H1 (cell line): ENCODE data around the gene HFE. TPM values are rescaled to one million over a fixed set of nuclear protein-coding genes. Genes with fewer than 3 reads are reported as not detected.
A peak's percentile ranks its signal among the peaks of the same experiment; 100 is the strongest.

ENCODE experiments used
- CTCF ChIA-PET: fragments of 300-600 bp; sonication (Branson Sonifier 250); formaldehyde crosslinking; loops from one replicate; lab custom pipeline; 2021; ENCODE audit not compliant: partially characterized antibody; lab: Charles Lee
- POLR2A ChIA-PET: fragments of 300-600 bp; sonication (Branson Sonifier 250); formaldehyde crosslinking; loops from one replicate; lab custom pipeline; 2021; ENCODE audit warnings: inconsistent platforms; ENCODE audit not compliant: partially characterized antibody; lab: Charles Lee
- DNase-seq, 2 experiments: peaks; one replicate each; pipeline versions ENCODE4 v3.0.0 to v3.0.0-alpha.2; 2010 to 2022; ENCODE audit warnings: low spot score in 2 of 2, low read depth in 1 of 2, mixed read lengths in 1 of 2
- FAIRE-seq: peaks from 2 replicates; lab custom pipeline; 2011; peaks lifted over from hg19 to GRCh38; lab: Jason Lieb, UNC
- H2AFZ ChIP-seq: 2 replicates; pipeline ENCODE4 v1.8.1; 2012; ENCODE audit warnings: low read length, inconsistent platforms
- H2AK5ac ChIP-seq: 2 replicates; pipeline ENCODE4 v1.6.1; 2013; ENCODE audit warnings: low read depth, low read length
- H2BK120ac ChIP-seq: replicated peaks from 2 replicates; pipeline ENCODE3; 2013; ENCODE audit warnings: low read depth, low read length, inconsistent platforms
- H2BK12ac ChIP-seq: 2 replicates; pipeline ENCODE4 v1.6.1; 2013; ENCODE audit warnings: low read depth, low read length
- H2BK15ac ChIP-seq: 2 replicates; pipeline ENCODE4 v1.6.1; 2013; ENCODE audit warnings: low read length
- H2BK20ac ChIP-seq: 2 replicates; pipeline ENCODE4 v1.6.1; 2013; ENCODE audit warnings: low read length
- H2BK5ac ChIP-seq: 2 replicates; pipeline ENCODE4 v1.6.1; 2013; ENCODE audit warnings: low read depth, low read length
- H3K14ac ChIP-seq: 2 replicates; pipeline ENCODE4 v1.6.1; 2013; ENCODE audit warnings: inconsistent platforms; ENCODE audit not compliant: insufficient read length
- H3K18ac ChIP-seq: 2 replicates; pipeline ENCODE4 v1.6.1; 2013; ENCODE audit warnings: low read length; ENCODE audit errors: extremely low read depth
- H3K23ac ChIP-seq: 2 replicates; pipeline ENCODE4 v1.6.1; 2013; ENCODE audit warnings: inconsistent platforms; ENCODE audit not compliant: insufficient read length
- H3K23me2 ChIP-seq: 2 replicates; pipeline ENCODE4 v1.6.1; 2013; ENCODE audit warnings: low read depth, low read length
- H3K27ac ChIP-seq: 2 replicates; pipeline ENCODE4 v1.6.1; 2011; ENCODE audit warnings: low read depth, low read length, inconsistent platforms
- H3K27me3 ChIP-seq, 4 experiments: replicated peaks in 1 of 4; 1 replicate in 1 of 4; 2 replicates in 3 of 4; pipeline versions ENCODE4 v1.6.1 to v1.8.1; 2011 to 2013; ENCODE audit warnings: low read length in 3 of 4, mild to moderate bottlenecking in 3 of 4, inconsistent platforms in 2 of 4, mixed read lengths in 2 of 4, moderate library complexity in 1 of 4; ENCODE audit not compliant: control insufficient read depth in 3 of 4, insufficient read depth in 3 of 4; ENCODE audit errors: extremely low read depth in 1 of 4
- H3K36me3 ChIP-seq, 4 experiments: 2 replicates each; pipeline versions ENCODE4 v1.6.1 to v1.8.1; 2011 to 2013; ENCODE audit warnings: mild to moderate bottlenecking in 4 of 4, low read length in 3 of 4, moderate library complexity in 2 of 4, control low read depth in 1 of 4, inconsistent platforms in 1 of 4; ENCODE audit not compliant: insufficient read depth in 4 of 4, control insufficient read depth in 2 of 4
- H3K4ac ChIP-seq: replicated peaks from 2 replicates; pipeline ENCODE3; 2013; ENCODE audit warnings: low read length, low read depth, mixed read lengths, inconsistent platforms; ENCODE audit not compliant: insufficient read length
- H3K4me1 ChIP-seq, 4 experiments: replicated peaks in 1 of 4; 1 replicate in 1 of 4; 2 replicates in 3 of 4; pipeline versions ENCODE4 v1.6.1 to v1.8.1; 2011 to 2013; ENCODE audit warnings: low read length in 3 of 4, inconsistent platforms in 2 of 4, mixed read lengths in 1 of 4; ENCODE audit not compliant: insufficient read depth in 4 of 4, control insufficient read depth in 3 of 4
- H3K4me2 ChIP-seq, 2 experiments: 2 replicates each; pipeline versions ENCODE4 v1.6.1 to v1.8.1; 2011 to 2013; ENCODE audit warnings: low read depth in 2 of 2, low read length in 2 of 2, control low read depth in 1 of 2, inconsistent platforms in 1 of 2, mild to moderate bottlenecking in 1 of 2; ENCODE audit not compliant: insufficient read depth in 1 of 2
- H3K4me3 ChIP-seq, 4 experiments: fragments of 200-600, 300-600 bp in 1 of 4; sonication (generic), shearing (Covaris generic), sonication (Bioruptor Twin) in 1 of 4; 2 replicates each; pipeline versions ENCODE4 v1.5.1 to v1.8.1; 2011 to 2016; ENCODE audit warnings: low read length in 4 of 4, low read depth in 3 of 4, control low read depth in 2 of 4, inconsistent platforms in 2 of 4, mild to moderate bottlenecking in 2 of 4, mixed read lengths in 1 of 4, moderate library complexity in 1 of 4; ENCODE audit not compliant: insufficient read depth in 2 of 4; ENCODE audit errors: extremely low read depth in 1 of 4
- H3K56ac ChIP-seq: replicated peaks from 2 replicates; pipeline ENCODE3; 2013; ENCODE audit warnings: low read depth, mild to moderate bottlenecking, mixed read lengths, low read length, inconsistent platforms; ENCODE audit not compliant: insufficient read length
- H3K79me1 ChIP-seq: 2 replicates; pipeline ENCODE4 v1.6.1; 2013; ENCODE audit warnings: low read depth, low read length, control low read depth
- H3K79me2 ChIP-seq, 2 experiments: 2 replicates each; pipeline versions ENCODE4 v1.6.1 to v1.8.1; 2012 to 2013; ENCODE audit warnings: low read length in 2 of 2, mild to moderate bottlenecking in 2 of 2, inconsistent platforms in 1 of 2; ENCODE audit not compliant: insufficient read depth in 2 of 2, control insufficient read depth in 1 of 2
- H3K9ac ChIP-seq, 4 experiments: replicated peaks in 1 of 4; 1 replicate in 1 of 4; 2 replicates in 3 of 4; pipeline versions ENCODE4 v1.6.1 to v1.8.1; 2011 to 2013; ENCODE audit warnings: low read depth in 3 of 4, low read length in 3 of 4, control low read depth in 2 of 4, mild to moderate bottlenecking in 2 of 4, moderate library complexity in 2 of 4, inconsistent platforms in 1 of 4; ENCODE audit errors: extremely low read depth in 1 of 4
- H3K9me3 ChIP-seq, 2 experiments: 2 replicates each; pipeline versions ENCODE4 v1.6.1 to v1.8.1; 2012 to 2013; ENCODE audit warnings: mild to moderate bottlenecking in 2 of 2, moderate library complexity in 2 of 2, control low read depth in 1 of 2, inconsistent platforms in 1 of 2, low read depth in 1 of 2, low read length in 1 of 2, mixed read lengths in 1 of 2; ENCODE audit not compliant: insufficient read depth in 2 of 2
- H4K20me1 ChIP-seq, 2 experiments: replicated peaks in 1 of 2; 2 replicates each; pipeline versions ENCODE3 to v1.8.1; 2011 to 2013; ENCODE audit warnings: inconsistent platforms in 2 of 2, low read length in 2 of 2, mild to moderate bottlenecking in 1 of 2; ENCODE audit not compliant: insufficient read depth in 2 of 2, control insufficient read depth in 1 of 2
- H4K5ac ChIP-seq: 2 replicates; pipeline ENCODE4 v1.6.1; 2013; ENCODE audit warnings: low read length, low read depth, mixed read lengths, inconsistent platforms; ENCODE audit not compliant: insufficient read length
- H4K8ac ChIP-seq: 2 replicates; pipeline ENCODE4 v1.8.0; 2013; ENCODE audit warnings: mild to moderate bottlenecking, moderate library complexity, low read length, inconsistent platforms; ENCODE audit not compliant: insufficient read depth; ENCODE audit errors: extremely low read depth
- H4K91ac ChIP-seq: replicated peaks from 2 replicates; pipeline ENCODE3; 2013; ENCODE audit warnings: low read length, mixed read lengths, inconsistent platforms; ENCODE audit not compliant: insufficient read length
- CBX8 ChIP-seq: fragments of 300-800, 300-1000 bp; sonication (generic); IDR thresholded peaks from 2 replicates; pipeline ENCODE4 v1.7.1; 2016; ENCODE audit warnings: low read depth, low read length, borderline replicate concordance
- GTF2F1 ChIP-seq: IDR thresholded peaks from 2 replicates; pipeline ENCODE4 v1.6.1; 2012; ENCODE audit warnings: low read depth, low read length, improper control_type of control experiment, borderline replicate concordance
- POLR2A ChIP-seq, 2 experiments: IDR thresholded peaks; 1 replicate in 1 of 2; 2 replicates in 1 of 2; pipeline ENCODE4 v1.6.1; 2011; ENCODE audit warnings: low read depth in 2 of 2, low read length in 2 of 2, mild to moderate bottlenecking in 2 of 2; ENCODE audit errors: control extremely low read depth in 1 of 2
- RFX5 ChIP-seq: IDR thresholded peaks from 2 replicates; pipeline ENCODE4 v1.6.1; 2011; ENCODE audit warnings: low read depth, low read length, improper control_type of control experiment, borderline replicate concordance
- WGBS, 2 experiments: shearing (Covaris generic) in 1 of 2; methylation state at CpG; one replicate each; pipeline versions ENCODE4 v1.1.6 to v1.1.7; 2013 to 2015; ENCODE audit warnings: low lambda C conversion rate in 2 of 2, mixed read lengths in 2 of 2, inconsistent platforms in 1 of 2, low coverage in 1 of 2, missing lambda C conversion rate in 1 of 2; ENCODE audit not compliant: insufficient replicate concordance in 2 of 2, insufficient coverage in 1 of 2, insufficient read length in 1 of 2; ENCODE audit errors: extremely low coverage in 1 of 2, missing lambda C conversion rate in 1 of 2; 5-methylcytosine and 5-hydroxymethylcytosine counted together
- polyA plus RNA-seq, 7 experiments: library from polyadenylated mRNA; depleted of rRNA in 3 of 7; stranded (reverse) in 5 of 7; unstranded in 2 of 7; fragments of >200 nt in 5 of 7; fragments of 200-250 nt in 2 of 7; gene quantifications; 1 replicate in 5 of 7; 2 replicates in 1 of 7; 4 replicates in 1 of 7; pipeline versions ENCODE4 v1.2.1 to v1.2.3, GENCODE V29; 2011 to 2013; ENCODE audit warnings: missing spikeins in 2 of 7, mixed read lengths in 2 of 7
- total RNA-seq: library from RNA; stranded (reverse); fragmentation: NEBNext Ultra II Directional; extraction: Animal tissue kit (Norgen Biotek cat#: 25700); gene quantifications from 2 replicates; pipeline ENCODE4 v1.2.1, GENCODE V29; 2021

The HFE gene
- total and polyA plus RNA-seq, 2 of the 8 experiments (the other 6 are each of a cell fraction or from before 2014, with no cell fraction given) = 1.6 to 2.0 TPM

DNA sequence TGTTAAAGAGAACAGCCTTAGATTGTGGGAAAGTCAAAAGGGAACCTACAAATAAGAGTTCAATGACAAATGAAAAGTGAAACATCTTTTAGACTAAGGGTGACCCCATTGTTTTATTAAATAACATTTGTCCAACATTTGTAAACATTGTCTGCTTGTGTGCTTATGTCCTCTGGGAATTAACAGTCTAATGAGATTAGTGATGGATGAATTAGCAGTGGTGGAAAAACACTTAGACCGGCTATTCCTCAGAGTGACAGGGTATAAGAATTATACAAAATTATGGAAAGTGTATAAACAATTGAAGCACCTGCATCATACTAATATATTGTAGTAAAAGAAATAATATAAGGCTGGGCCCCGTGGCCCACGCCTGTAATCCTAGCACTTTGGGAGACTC is 29.3 kb upstream of the HFE start:
- H4K91ac ChIP-seq = no peak overlapping the region
- ChIA-PET POLR2A (interaction anchor here (1.0 to 43.5 kb wide), 16 partner anchors 9 to 1781 kb away, joined by 3 to 1982 read pairs (median 19); partner anchors contain the start of gene HFE), CTCF (interaction anchor here (18.5 kb wide), 1 partner anchor 35 kb away, joined by 481 read pairs; the partner anchor contains the start of gene HFE)
- no peak overlapping the region for H2AK5ac ChIP-seq
- H4K8ac ChIP-seq = no peak overlapping the region
- no peak overlapping the region for H2BK15ac ChIP-seq
- H3K23me2 ChIP-seq = no peaks in the 10 kb centered on the region; the same call in none of the 2 replicates
- DNase-seq (no peak), FAIRE-seq (no peak)
- no peak overlapping the region for H3K14ac ChIP-seq
- H3K18ac ChIP-seq = no peak overlapping the region
- no peak overlapping the region for H3K4ac ChIP-seq
- H4K20me1 ChIP-seq = no peaks in the 10 kb centered on the region
- H3K79me1 ChIP-seq = no peaks in the 10 kb centered on the region
- H3K36me3 ChIP-seq = no peaks in the 10 kb centered on the region
- H3K4me1 ChIP-seq = peaks cover 0 to 3% (median 0%) of the 10 kb centered on the region in 4 experiments; a peak in 1 of 7 replicates
- H3K9ac ChIP-seq = no peak overlapping the region
- no peak overlapping the region for H2BK120ac ChIP-seq
- no peak overlapping the region for H3K27ac ChIP-seq
- no peak overlapping the region for H3K56ac ChIP-seq
- no peaks in the 10 kb centered on the region for H3K79me2 ChIP-seq
- H3K27me3 ChIP-seq = no peaks in the 10 kb centered on the region
- no peak overlapping the region for H2BK5ac ChIP-seq
- TF ChIP-seq CBX8 (no peak), POLR2A (IDR thresholded peaks at IDR 0.05; ENCODE audit: control extremely low read depth in 1 of 2, low read depth in 2 of 2, low read length in 2 of 2) (no peak), GTF2F1 (no peak), RFX5 (no peak)
- H2BK20ac ChIP-seq = no peak overlapping the region
- H3K9me3 ChIP-seq = no peaks in the 10 kb centered on the region
- no peak overlapping the region for H2AFZ ChIP-seq
- H3K23ac ChIP-seq = no peak overlapping the region
- no peak overlapping the region for H3K4me2 ChIP-seq
- H4K5ac ChIP-seq = peak overlapping the region; percentile 57
- WGBS, 2 experiments = 85% methylated on average over 3 of the region's 3 CpGs; no CpG with 5 or more reads in 1 of the 2 experiments
- 0 out of 2 replicates have a peak overlapping the region, but pooled peaks have one; percentile 55 for H2BK12ac ChIP-seq
- H3K4me3 ChIP-seq = no peak overlapping the region
